RWPE2 (cell line): ENCODE data around the gene GPR176.

Experiments used
- ATAC-seq: fragments of 200-7000 bp; cut with Tn5 transposase; 3 replicates; pipeline ENCODE4 v1.9.1; 2021; ENCODE audit warnings: low read depth
- DNase-seq: peaks from one replicate; pipeline ENCODE4 v3.0.0-alpha.2; 2020; ENCODE audit warnings: low spot score
- H3K27ac ChIP-seq: fragments of 450-650 bp; 2 replicates; pipeline ENCODE4 v1.5.1; 2017; ENCODE audit warnings: mild to moderate bottlenecking; ENCODE audit not compliant: poor library complexity, severe bottlenecking
- H3K27me3 ChIP-seq: fragments of 250-450 bp; sonication (Bioruptor Pico); 2 replicates; pipeline ENCODE4 v1.5.1; 2021; ENCODE audit warnings: mild to moderate bottlenecking, moderate library complexity; ENCODE audit not compliant: insufficient read depth, poor library complexity, severe bottlenecking
- H3K36me3 ChIP-seq: fragments of 250-450 bp; sonication (Bioruptor Pico); 2 replicates; pipeline ENCODE4 v1.5.1; 2020; ENCODE audit warnings: low read depth, mild to moderate bottlenecking, moderate library complexity
- H3K4me1 ChIP-seq: fragments of 250-450 bp; sonication (Bioruptor Pico); 2 replicates; pipeline ENCODE4 v1.5.1; 2021; ENCODE audit warnings: mild to moderate bottlenecking, moderate library complexity; ENCODE audit not compliant: insufficient read depth, poor library complexity, severe bottlenecking
- H3K4me3 ChIP-seq: fragments of 250-450 bp; sonication (Bioruptor Pico); 2 replicates; pipeline ENCODE4 v1.5.1; 2021; ENCODE audit warnings: mild to moderate bottlenecking, moderate library complexity; ENCODE audit not compliant: severe bottlenecking
- H3K9me3 ChIP-seq: fragments of 250-450 bp; sonication (Bioruptor Pico); 2 replicates; pipeline ENCODE4 v1.5.1; 2021; ENCODE audit warnings: mild to moderate bottlenecking, moderate library complexity; ENCODE audit not compliant: severe bottlenecking
- CTCF ChIP-seq: fragments of 450-650 bp; IDR thresholded peaks from one replicate; pipeline ENCODE4 v1.5.1; 2017; ENCODE audit warnings: mild to moderate bottlenecking, moderate library complexity; ENCODE audit not compliant: poor library complexity, severe bottlenecking

The GPR176 gene

GRCh38 chr15:39885099-39885777 is 34.8 kb downstream of the GPR176 start:
- no peaks in the 10 kb centered on the region for H3K36me3 ChIP-seq
- no peak for TF ChIP-seq CTCF
- H3K4me1 ChIP-seq: peaks cover 6% of the 10 kb centered on the region
- H3K4me3 ChIP-seq: no peak overlapping the region
- no peak overlapping the region for H3K27ac ChIP-seq
- no peaks in the 10 kb centered on the region for H3K27me3 ChIP-seq
- no peak for ATAC-seq
- no peak for DNase-seq
- H3K9me3 ChIP-seq: no peaks in the 10 kb centered on the region

GRCh38 chr15:39884351-39884750 is 35.7 kb downstream of the GPR176 start:
- Histone ChIP-seq H3K9me3 (no peaks in the 10 kb centered on the region), H3K4me1 (peaks cover 6% of the 10 kb centered on the region), H3K36me3 (no peaks in the 10 kb centered on the region), H3K27ac (no peak overlapping the region), H3K4me3 (no peak overlapping the region), H3K27me3 (no peaks in the 10 kb centered on the region)
- ATAC-seq (no peak), DNase-seq (no peak)
- TF ChIP-seq CTCF: no peak

GRCh38 chr15:39882602-39883001 is 37.5 kb downstream of the GPR176 start:
- Histone ChIP-seq H3K27me3 (no peaks in the 10 kb centered on the region), H3K27ac (no peak overlapping the region), H3K9me3 (no peaks in the 10 kb centered on the region), H3K4me3 (no peak overlapping the region), H3K36me3 (no peaks in the 10 kb centered on the region), H3K4me1 (peaks cover 9% of the 10 kb centered on the region)
- DNase-seq (no peak), ATAC-seq (no peak)
- TF ChIP-seq CTCF: no peak

- H3K27me3 ChIP-seq: no peaks in the 10 kb centered on the region
- peaks cover 11% of the 10 kb centered on the region for H3K4me1 ChIP-seq
- TF ChIP-seq CTCF: no peak
- DNase-seq (no peak), ATAC-seq (no peak)
- no peak overlapping the region for H3K27ac ChIP-seq
- no peaks in the 10 kb centered on the region for H3K36me3 ChIP-seq
- no peak overlapping the region for H3K4me3 ChIP-seq
- H3K9me3 ChIP-seq: no peaks in the 10 kb centered on the region
Observed at GRCh38 chr15:39881790-39882189, 38.3 kb downstream of the GPR176 start.

- Histone ChIP-seq H3K9me3 (no peaks in the 10 kb centered on the region), H3K4me1 (peaks cover 11% of the 10 kb centered on the region), H3K27ac (no peak overlapping the region), H3K36me3 (no peaks in the 10 kb centered on the region), H3K4me3 (no peak overlapping the region), H3K27me3 (no peaks in the 10 kb centered on the region)
- no peak for ATAC-seq
- TF ChIP-seq CTCF: no peak
- no peak for DNase-seq
Observed at GRCh38 chr15:39880718-39881387, 39.2 kb downstream of the GPR176 start.
